ENCODE results near the gene PRKG2.

The PRKG2 gene

GRCh38 chr4:81102107-81102506 lies 112.9 kb downstream of the PRKG2 start:
- in situ Hi-C loops (cut with HindIII; ENCODE audit: low sequenced_read_pairs), result no loop called here

DNA sequence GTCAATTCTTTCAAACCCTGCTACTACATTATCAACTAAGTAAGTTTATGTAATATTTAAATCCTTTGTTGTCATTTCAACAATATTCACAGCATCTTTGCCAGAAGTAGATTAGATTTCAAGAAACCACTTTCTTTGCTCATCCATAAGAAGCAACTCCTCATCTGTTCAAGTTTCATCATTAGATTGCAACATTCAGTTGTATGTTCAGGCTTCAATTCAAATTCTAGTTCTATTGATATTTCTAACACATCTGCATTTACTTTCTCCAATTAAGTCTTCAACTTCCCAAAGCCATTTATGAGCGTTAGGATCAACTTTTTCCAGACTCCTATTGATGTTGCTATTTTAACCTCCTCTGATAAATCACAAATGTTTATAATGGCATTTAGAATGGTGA lies 118.5 kb downstream of the PRKG2 start:
- in situ Hi-C loops (cut with HindIII; ENCODE audit: low sequenced_read_pairs), result no loop called here

DNA sequence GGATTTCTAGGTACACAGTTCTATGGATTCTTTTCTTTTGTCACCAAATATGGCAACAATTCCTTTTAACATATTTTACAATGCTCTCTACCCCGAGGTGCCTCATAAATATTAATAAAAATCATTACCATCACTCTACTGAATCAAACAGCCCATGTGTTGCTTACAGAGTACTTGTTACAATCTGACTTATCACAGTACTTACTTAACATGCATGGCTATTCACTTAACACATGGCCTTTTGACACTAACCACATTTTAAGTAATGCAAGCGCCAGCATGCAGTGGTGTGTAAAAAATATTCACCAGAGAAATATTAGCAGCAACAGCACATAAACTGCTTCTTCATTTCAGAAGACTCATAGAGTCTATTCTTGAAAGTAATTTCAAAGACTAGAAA lies 119.6 kb downstream of the PRKG2 start:
- in situ Hi-C loops (cut with HindIII; ENCODE audit: low sequenced_read_pairs), result no loop called here

DNA sequence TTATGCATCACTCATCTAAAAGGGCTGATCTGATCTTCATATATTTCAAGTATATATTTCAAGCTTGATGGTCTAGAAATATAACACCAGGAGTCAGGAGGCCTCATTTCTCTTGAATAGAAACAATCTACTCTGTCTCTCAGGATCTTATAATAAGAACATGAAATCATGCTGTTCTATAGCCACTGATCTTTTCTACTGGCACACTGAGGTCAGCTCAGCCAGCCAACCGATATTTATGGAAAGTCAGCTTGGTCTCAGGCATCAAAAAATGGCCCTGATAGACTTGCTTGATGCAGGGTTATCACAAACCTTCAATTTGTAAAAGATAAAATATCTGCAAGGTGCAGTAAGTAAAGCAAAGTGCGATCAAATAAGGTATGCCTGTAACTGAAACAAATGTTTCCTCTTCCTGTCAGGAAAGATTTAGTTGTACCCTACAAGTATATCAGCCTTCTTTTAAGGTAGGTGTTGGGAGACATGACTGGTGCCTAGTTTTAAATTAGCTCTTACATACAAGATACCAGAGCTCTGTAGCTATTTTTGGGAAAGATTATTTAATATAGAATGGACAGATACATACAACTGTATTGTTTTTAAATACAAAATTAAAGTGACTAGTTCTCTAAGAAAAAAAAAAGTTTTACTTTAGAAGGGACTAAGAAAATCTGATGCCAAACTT lies 121.2 kb downstream of the PRKG2 start:
- in situ Hi-C loops (cut with HindIII; ENCODE audit: low sequenced_read_pairs), result no loop called here

DNA sequence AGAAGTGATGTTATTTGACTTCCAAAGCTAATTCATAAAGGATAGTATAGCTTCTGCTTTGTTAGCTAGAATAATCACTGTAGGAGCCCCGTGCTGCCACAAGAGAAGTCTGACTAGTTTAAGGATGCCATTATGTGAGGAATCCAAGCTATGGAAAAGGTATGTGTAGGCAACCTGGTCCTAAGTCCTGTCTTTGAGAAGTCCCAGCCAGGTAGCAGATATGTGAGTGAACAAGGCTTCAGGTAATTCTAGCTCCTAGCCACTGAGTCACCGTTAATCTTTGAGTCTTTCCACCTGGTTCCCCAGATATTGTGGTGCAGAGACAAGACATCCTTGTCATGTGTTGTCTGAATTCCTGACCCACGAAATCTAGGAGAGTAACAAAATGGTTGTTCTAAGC lies 129.0 kb downstream of the PRKG2 start:
- in situ Hi-C loops (cut with HindIII; ENCODE audit: low sequenced_read_pairs), result no loop called here

GRCh38 chr4:81085291-81085690 lies 129.7 kb downstream of the PRKG2 start:
- in situ Hi-C loops (cut with HindIII; ENCODE audit: low sequenced_read_pairs), result no loop called here

DNA sequence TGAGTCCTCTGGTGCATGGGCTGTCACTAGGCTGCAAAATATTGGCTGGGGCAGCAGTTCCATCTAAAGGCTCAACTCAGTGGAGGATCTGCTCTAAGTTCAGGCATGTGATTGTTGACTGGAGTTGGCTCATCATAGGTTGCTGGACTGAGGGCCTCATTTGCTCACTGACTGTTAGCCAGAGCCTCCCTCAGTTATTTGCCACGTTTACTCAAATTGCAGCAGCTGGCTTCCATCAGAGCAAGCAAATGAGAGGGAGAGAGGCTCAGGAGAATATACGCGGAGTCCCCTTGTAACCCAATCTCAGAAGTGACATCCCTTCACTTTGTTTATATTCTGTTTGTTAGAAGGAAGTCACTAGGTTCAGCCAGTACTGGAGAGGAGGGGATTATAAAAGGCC lies 130.4 kb downstream of the PRKG2 start:
- in situ Hi-C loops (cut with HindIII; ENCODE audit: low sequenced_read_pairs), result no loop called here

DNA sequence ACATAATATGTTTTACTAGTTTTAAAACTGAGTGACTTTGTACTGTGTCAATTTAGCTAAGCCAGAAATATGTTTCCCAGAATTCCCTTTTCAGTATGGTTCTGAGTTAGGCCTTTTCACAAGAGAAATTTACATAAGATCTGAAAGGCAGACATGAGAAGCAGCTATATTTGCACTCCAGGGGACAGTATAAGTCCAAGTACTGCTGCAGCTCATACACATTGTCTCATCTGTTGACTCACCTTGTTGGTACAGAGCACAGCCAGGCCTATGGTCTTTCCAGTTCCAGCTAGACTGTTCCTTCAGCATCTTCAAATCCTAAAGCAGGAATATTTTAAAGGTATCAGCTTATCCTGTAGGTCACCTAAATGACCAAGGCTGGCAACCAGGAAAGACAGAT lies 131.0 kb downstream of the PRKG2 start:
- in situ Hi-C loops (cut with HindIII; ENCODE audit: low sequenced_read_pairs), result no loop called here

DNA sequence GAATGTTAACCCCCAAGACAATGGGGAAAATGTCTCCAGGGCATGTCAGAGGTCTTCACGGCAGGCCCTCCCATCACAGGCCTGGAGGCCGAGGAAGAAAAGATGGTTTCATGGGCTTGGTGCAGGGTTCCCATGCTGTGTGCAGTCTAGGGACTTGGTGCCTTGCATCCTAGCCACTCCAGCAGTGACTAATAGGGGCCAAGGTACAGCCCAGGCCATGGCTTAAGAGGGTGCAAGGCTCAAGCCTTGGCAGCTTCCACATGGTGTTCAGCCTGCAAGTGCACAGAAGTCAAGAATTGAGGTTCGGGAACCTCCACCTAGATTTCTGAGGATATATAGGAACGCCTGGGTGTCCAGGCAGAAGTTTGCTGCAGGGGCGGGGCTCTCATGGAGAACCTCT lies 133.9 kb downstream of the PRKG2 start:
- in situ Hi-C loops (cut with HindIII; ENCODE audit: low sequenced_read_pairs), result no loop called here

GRCh38 chr4:81071013-81071412 lies 144.0 kb downstream of the PRKG2 start:
- in situ Hi-C loops (cut with HindIII; ENCODE audit: low sequenced_read_pairs), result no loop called here

DNA sequence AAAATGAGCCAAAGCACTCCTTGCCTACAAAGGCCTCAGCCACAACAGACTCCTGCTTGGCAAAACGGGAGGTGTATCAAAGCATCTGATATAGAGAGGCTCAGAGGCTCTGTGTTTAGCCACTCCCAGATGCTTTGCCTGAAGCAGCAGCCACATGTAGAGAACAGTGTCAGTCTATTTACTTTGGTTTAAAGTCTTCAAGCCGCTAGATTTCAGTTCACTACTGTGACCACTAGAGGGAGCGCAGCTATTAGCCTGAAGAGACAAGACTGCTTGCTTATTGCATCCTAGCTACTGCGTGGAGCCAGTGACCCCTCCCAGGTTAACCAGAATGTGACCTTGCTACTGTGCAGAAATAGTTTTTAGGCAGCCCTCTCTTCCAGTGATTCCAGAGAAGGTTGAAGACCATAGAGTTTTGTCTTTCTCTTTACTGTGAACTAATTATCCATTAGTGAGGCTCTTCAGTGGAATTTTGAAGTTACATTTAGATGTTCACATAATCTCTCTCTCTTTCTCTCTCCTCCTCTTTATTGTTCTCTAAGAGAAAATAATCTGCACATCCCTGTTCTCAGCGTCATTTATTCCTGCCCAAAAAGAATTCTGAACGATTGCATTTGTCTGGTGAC lies 145.2 kb downstream of the PRKG2 start:
- in situ Hi-C loops (cut with HindIII; ENCODE audit: low sequenced_read_pairs), result no loop called here

DNA sequence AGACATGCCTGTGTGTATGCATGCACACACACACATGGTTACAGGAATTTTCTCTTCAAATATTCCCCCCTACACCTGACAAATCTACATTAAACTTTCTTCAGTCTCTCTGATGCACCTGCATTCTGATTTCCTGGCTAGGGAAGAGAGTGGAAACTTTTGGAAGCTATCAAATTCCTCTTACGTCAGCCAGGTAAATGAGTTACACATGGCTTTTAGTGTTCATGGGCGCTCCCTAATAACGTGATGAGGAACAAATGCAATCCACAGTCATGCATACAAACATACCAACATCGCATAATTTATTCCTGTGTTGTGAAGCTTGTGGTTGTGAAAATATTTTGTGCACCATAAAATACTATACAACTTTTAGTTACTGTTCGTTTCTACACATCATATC lies 149.6 kb downstream of the PRKG2 start:
- in situ Hi-C loops (cut with HindIII; ENCODE audit: low sequenced_read_pairs), result no loop called here

DNA sequence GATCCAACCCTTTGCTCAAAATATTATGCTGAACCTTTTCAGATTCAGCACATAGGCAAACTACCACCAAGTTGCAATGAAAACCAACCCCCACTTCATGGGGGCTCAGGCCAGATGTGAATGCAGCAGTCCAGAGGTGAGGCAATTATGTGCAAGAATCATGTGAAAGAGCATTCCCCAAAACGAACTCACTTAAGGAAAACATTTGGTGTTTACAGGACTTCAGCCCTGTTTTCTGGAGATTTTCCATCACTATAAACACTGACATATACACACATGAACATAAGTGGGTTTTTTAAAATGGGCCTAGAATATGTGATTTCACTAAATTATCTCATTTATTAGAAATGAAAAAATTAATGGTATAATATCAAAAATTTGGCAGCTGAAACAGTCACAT lies 153.0 kb downstream of the PRKG2 start:
- in situ Hi-C loops (cut with HindIII; ENCODE audit: low sequenced_read_pairs), result no loop called here

DNA sequence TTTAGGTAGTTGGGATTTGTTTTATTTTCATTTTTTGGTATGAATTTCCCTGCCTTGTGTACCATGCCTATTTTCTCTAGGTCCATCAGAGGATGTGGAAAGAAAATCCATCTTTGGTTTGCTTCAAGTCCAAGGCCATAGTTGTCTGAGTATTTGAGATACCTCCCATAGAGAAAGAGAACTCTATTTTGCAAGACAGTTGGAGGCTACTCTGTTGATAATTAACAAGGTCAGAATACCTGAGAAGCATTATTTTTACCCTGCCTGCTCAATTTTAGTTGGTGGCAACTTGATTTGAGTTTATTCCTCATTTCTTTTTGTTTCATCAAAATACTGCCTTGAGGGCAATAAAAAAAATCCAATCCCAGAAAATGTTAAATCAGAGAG lies 153.7 kb downstream of the PRKG2 start:
- in situ Hi-C loops (cut with HindIII; ENCODE audit: low sequenced_read_pairs), result no loop called here

DNA sequence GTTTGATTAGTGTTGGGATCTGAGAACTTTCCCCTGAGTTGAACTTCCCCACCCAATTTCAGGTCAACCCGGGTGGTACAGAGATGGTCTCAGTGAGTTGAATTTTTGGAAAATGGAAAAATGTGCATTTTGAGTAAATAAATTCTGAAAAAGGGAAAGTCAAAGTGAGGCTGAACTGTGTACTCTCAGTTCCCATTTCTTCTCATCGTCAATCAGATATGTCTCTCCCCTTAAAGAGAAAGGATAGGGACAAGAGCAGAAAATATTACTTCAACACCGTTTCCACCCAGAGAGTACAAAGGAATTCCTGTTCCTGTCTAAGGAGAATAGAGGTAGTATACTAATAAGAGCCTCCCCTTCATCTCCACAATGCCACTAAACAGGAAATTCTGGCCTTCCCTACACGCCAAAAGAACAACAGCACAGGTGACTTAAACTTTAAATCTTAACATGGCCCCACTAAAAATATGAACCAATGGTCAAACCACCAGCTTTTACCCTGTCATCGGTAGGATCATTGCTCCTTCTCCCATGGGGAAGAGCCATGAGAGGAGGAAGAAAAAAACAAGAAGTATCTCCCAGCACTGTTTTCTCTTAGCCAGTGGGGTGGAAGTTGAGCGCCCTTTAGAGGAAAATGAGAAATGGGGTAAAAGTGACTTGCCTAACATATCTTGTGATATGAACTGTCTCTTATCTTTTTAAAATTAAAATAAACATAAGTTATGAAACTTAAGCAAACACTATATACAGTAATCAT lies 154.3 kb downstream of the PRKG2 start:
- in situ Hi-C loops (cut with HindIII; ENCODE audit: low sequenced_read_pairs), result no loop called here

GRCh38 chr4:81058621-81059020 lies 156.4 kb downstream of the PRKG2 start:
- in situ Hi-C loops (cut with HindIII; ENCODE audit: low sequenced_read_pairs), result no loop called here

- in situ Hi-C loops (cut with HindIII; ENCODE audit: low sequenced_read_pairs), result no loop called here
Observed at GRCh38 chr4:81052119-81053068, 162.6 kb downstream of the PRKG2 start.

DNA sequence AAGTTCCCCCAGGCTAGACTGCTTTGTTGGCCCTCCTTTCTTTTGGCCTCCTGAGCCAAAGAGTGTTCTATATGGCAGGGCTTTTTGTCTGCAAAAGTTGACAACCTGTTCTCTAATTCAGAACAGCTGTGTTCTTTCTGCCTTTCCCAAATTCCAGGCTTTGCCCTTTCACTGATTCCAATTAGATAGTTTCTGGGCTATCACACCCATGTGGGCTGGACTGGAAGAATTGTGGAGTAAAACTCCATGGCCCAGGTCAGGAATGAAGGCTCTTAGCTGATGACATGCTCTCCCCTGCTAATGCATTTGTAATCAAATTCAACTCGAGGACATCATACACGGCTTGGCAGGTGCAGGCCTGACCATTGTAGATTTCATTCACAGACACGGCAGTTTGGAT lies 165.1 kb downstream of the PRKG2 start:
- in situ Hi-C loops (cut with HindIII; ENCODE audit: low sequenced_read_pairs), result loop anchor here (25.0 kb wide), 1 partner anchor 688 kb away; no protein-coding TSS in a partner anchor

DNA sequence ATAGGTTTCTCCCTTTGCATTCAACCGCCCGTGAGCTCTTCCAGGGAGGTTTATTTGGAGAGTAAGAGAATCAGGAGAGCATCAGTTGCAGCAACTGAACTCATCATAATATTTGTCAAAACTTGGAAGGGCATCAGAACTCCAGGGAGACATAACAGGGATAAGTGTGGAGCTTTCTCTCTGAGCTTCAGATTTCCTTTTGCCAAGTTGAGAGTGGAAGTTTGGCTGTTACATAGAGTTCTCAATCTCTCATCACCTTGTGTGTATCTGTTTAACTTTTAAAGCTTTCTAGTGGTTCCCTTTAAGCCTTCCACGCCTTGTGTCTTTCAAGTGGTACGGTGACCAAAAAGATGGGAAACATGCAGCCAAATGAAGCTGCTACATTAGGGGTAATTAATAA lies 165.7 kb downstream of the PRKG2 start:
- in situ Hi-C loops (cut with HindIII; ENCODE audit: low sequenced_read_pairs), result loop anchor here (25.0 kb wide), 1 partner anchor 687 kb away; no protein-coding TSS in a partner anchor

DNA sequence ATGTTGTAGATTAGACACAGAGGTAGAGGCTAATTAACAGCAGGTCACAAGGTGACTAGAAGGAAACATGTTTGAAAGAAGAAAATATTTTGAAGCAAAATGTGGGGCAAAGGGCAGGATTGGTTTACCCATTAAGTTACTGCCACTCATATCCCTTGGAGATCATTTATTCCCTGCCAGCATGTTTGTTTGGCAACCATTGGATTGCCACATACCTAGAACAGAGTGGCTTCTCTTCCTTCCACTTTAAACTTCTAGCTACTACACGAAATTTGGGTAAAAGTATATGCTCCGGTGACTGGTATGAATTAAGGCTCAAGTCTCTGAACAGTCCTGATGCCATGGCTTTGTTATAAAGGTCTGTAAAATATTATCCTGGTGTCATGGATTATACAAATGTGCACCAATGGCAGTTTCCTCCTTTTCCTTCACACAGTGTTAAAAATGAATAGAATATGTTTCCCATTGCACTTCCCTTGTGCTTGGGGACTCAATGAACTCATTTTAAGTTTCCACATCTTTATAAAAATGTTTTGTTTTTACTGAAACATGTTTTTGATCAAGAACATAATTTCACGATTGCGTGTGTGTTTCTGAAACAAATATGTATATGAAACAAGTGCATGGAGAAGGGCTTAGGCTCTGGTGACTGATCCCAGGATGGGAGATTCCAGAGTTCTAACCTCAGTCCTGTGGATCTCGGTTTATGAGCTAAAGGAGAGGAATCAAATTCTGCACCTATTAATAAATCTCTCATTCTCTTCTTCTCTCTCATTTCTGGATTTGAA lies 172.2 kb downstream of the PRKG2 start:
- in situ Hi-C loops (cut with HindIII; ENCODE audit: low sequenced_read_pairs), result loop anchor here (25.0 kb wide), 1 partner anchor 680 kb away; no protein-coding TSS in a partner anchor
